ENCODE measurements around the gene ANK2. TPM values are rescaled to one million over a fixed set of nuclear protein-coding genes. Genes with fewer than 3 reads are reported as not detected.
A peak's percentile ranks its signal among the peaks of the same experiment; 100 is the strongest.
"Not testable (repeated sequence)": the region's sequence is repeated elsewhere in the genome, so short reads cannot be mapped to it uniquely, and the experiment has no call there.

The ANK2 gene
- total and polyA plus RNA-seq, 2 experiments from 2014 or later = 49.4 to 190 TPM

- no peak for TF ChIP-seq CTCF (IDR thresholded peaks at IDR 0.05; ENCODE audit: low read depth, low read length)
- Histone ChIP-seq H3K9me3 (ENCODE audit: low read depth) (no peaks in the 10 kb centered on the region), H3K27me3 (no peaks in the 10 kb centered on the region), H3K4me3 (no peak overlapping the region), H3K4me1 (ENCODE audit: low read depth) (peaks cover 25% of the 10 kb centered on the region), H3K27ac (no peak overlapping the region), H3K36me3 (no peaks in the 10 kb centered on the region)
- no peak for DNase-seq (ENCODE audit: low read depth in 1 of 2, low spot score in 1 of 2)
Observed at GRCh38 chr4:113057891-113058290, 8.4 kb downstream of the ANK2 start.

DNA sequence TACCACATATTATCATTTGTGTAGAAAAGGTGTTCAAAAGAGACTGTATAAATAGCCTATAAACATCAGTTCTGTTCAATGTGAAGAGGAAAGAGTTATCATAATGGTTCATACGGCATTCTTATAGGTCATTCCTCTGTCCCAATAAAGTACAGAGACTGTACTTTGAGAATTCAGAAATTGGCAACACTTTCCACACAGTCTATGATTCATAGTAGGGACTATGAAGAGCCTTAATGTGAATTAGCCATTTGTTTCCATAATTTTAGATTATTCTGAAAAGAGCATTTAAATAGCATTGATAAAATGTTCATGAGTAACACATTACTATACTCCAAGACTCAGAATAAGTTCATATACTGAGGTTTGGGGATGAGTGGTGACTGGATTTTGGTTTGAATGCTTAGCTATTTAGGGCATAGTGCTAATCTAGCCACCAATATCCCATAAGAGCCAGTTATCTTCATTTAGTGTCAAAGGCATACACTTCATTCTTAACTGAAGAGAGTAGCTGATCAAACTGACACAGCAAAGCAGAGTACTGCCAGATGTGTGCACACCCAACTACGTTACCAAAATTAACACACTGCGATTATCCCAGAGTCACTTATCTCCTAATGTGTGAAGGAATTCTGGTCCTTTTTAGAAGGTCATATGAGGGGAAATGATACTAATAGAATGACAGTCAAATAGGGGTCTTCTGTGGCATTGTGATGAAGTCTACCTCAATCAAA lies 10.2 kb downstream of the ANK2 start:
- peak in 1 of 2 donors; percentile 4 for DNase-seq (ENCODE audit: low read depth in 1 of 2, low spot score in 1 of 2)
- no peaks in the 10 kb centered on the region for H3K9me3 ChIP-seq (ENCODE audit: low read depth)
- H3K4me3 ChIP-seq = no peak overlapping the region
- TF ChIP-seq CTCF (IDR thresholded peaks at IDR 0.05; ENCODE audit: low read depth, low read length) = no peak
- no peaks in the 10 kb centered on the region for H3K36me3 ChIP-seq
- peaks cover 40% of the 10 kb centered on the region for H3K4me1 ChIP-seq (ENCODE audit: low read depth)
- no peaks in the 10 kb centered on the region for H3K27me3 ChIP-seq
- H3K27ac ChIP-seq = peak overlapping the region; percentile 34

DNA sequence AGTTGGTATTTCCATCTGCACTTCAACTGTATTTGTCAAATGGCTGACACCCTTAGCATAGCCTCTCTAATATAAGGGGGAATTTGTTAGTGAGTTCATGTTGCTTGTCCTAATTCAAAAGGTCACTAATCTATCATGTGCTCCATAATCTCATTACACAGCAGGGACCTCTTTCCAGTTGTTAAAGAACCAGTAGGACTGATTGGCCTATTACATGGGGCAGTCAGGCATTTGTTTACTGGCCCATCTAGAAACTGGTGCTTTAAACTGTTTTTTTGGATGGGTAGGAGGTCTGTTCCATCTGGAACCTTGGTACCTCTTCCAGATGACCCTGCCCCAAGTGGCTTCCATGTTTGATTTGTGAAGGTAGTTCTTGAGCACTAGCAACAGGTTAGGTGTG lies 11.4 kb downstream of the ANK2 start:
- no peak for TF ChIP-seq CTCF (IDR thresholded peaks at IDR 0.05; ENCODE audit: low read depth, low read length)
- Histone ChIP-seq H3K4me1 (ENCODE audit: low read depth) (peaks cover 40% of the 10 kb centered on the region), H3K4me3 (no peak overlapping the region), H3K9me3 (ENCODE audit: low read depth) (no peaks in the 10 kb centered on the region), H3K36me3 (no peaks in the 10 kb centered on the region), H3K27ac (no peak overlapping the region), H3K27me3 (no peaks in the 10 kb centered on the region)
- no peak for DNase-seq (ENCODE audit: low read depth in 1 of 2, low spot score in 1 of 2)

DNA sequence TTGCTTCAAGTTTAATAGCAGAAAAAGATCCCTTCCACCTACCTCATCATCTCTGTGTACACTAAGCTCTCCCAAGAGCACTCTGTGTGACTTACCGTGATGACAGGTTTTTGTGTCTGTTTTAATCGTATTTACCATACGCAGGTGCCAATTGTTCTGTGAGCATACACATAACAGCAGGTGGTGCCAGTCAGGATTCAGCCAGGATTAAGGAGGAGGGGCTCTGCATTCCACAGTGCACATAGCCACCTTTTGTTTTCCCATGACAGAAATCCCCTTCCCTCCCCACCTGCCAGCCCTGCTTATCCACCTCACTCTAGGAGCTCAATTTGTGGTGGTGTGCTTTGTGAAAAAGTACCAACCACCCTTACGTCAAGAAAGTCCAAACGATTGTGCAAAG lies 14.8 kb downstream of the ANK2 start:
- DNase-seq (ENCODE audit: low read depth in 1 of 2, low spot score in 1 of 2) = peak in 1 of 2 donors; percentile 17
- H3K27ac ChIP-seq = no peak overlapping the region

DNA sequence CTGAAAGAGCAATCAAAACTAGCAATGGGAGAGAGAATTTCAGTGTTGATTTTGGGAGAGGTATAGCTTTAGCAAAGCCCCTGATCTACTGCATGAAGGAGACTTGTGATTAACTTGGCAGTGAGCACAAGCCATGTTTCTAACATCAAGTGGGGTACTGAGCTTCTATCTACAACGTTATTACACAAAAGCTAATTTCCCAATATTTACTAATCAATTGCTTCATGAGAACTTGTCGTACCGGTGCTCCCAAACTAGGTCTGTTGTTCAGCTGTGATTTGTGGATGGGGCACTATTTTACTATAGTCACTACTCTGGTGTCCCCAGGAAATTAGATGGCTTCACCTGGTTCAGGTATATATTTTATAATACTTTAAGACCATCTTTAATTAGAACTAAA lies 16.2 kb downstream of the ANK2 start:
- Histone ChIP-seq H3K27me3 (no peaks in the 10 kb centered on the region), H3K9me3 (ENCODE audit: low read depth) (no peaks in the 10 kb centered on the region), H3K27ac (no peak overlapping the region), H3K36me3 (no peaks in the 10 kb centered on the region), H3K4me1 (ENCODE audit: low read depth) (peaks cover 26% of the 10 kb centered on the region), H3K4me3 (no peak overlapping the region)
- TF ChIP-seq CTCF (IDR thresholded peaks at IDR 0.05; ENCODE audit: low read depth, low read length) = no peak
- DNase-seq (ENCODE audit: low read depth in 1 of 2, low spot score in 1 of 2) = no peak

More for the DNA sequence above, 14.8 kb downstream of the ANK2 start:
- no peaks in the 10 kb centered on the region for H3K27me3 ChIP-seq
- TF ChIP-seq CTCF (IDR thresholded peaks at IDR 0.05; ENCODE audit: low read depth, low read length) = no peak
- H3K9me3 ChIP-seq (ENCODE audit: low read depth) = no peaks in the 10 kb centered on the region
- no peaks in the 10 kb centered on the region for H3K36me3 ChIP-seq
- no peak overlapping the region for H3K4me3 ChIP-seq
- peaks cover 39% of the 10 kb centered on the region for H3K4me1 ChIP-seq (ENCODE audit: low read depth)

GRCh38 chr4:113068771-113069170 lies 19.3 kb downstream of the ANK2 start:
- H3K9me3 ChIP-seq (ENCODE audit: low read depth); H3K27ac ChIP-seq; H3K36me3 ChIP-seq; DNase-seq (ENCODE audit: low read depth in 1 of 2, low spot score in 1 of 2); H3K4me3 ChIP-seq; H3K4me1 ChIP-seq (ENCODE audit: low read depth); H3K27me3 ChIP-seq: not testable (repeated sequence)
